Stimulated activated CD8-positive, alpha-beta memory T cell treated with anti-CD3 and anti-CD28 coated beads, Interleukin-4, amount 100 ng/mL, for 48 hours (primary cell): ENCODE data around the gene PCP4L1.
"Not testable (repeated sequence)": the region's sequence is repeated elsewhere in the genome, so short reads cannot be mapped to it uniquely, and the experiment has no call there.

ENCODE experiments used
- DNase-seq: peaks from one replicate; pipeline ENCODE4 v3.0.0-alpha.2; 2020

The PCP4L1 gene

GRCh38 chr1:161258439-161259344, at the start of gene PCP4L1:
TSS of gene PCP4L1 (plus strand) at chr1:161258745. CDS start at chr1:161258975, 230 bp downstream.
- peak; percentile 65 for DNase-seq

GRCh38 chr1:161209790-161210409, 48.6 kb upstream of the PCP4L1 start:
- peak; percentile 81 for DNase-seq

- DNase-seq: no peak
Observed at GRCh38 chr1:161214369-161214768, 44.2 kb upstream of the PCP4L1 start.

GRCh38 chr1:161215076-161215475, 43.5 kb upstream of the PCP4L1 start, which contains the start of gene FCER1G:
TSS of gene FCER1G (plus strand) at chr1:161215295. CDS start at chr1:161215322, 27 bp downstream.
- DNase-seq: no peak

- DNase-seq: no peak
Observed at GRCh38 chr1:161216945-161217712, 41.4 kb upstream of the PCP4L1 start.

- no peak for DNase-seq
Observed at GRCh38 chr1:161217831-161218230, 40.7 kb upstream of the PCP4L1 start.

- DNase-seq: no peak
Observed at GRCh38 chr1:161218301-161219077, 40.1 kb upstream of the PCP4L1 start.

GRCh38 chr1:161219078-161219892, 39.3 kb upstream of the PCP4L1 start:
- DNase-seq: no peak

GRCh38 chr1:161220002-161220401, 38.5 kb upstream of the PCP4L1 start:
- no peak for DNase-seq

GRCh38 chr1:161222175-161223019, 36.1 kb upstream of the PCP4L1 start:
- no peak for DNase-seq

- DNase-seq: no peak
Observed at GRCh38 chr1:161223805-161224694, 34.5 kb upstream of the PCP4L1 start.

GRCh38 chr1:161224695-161225087, 33.9 kb upstream of the PCP4L1 start:
- not testable (repeated sequence) for DNase-seq

- DNase-seq: no peak
Observed at GRCh38 chr1:161225178-161225533, 33.4 kb upstream of the PCP4L1 start.

- peak; percentile 89 for DNase-seq
Observed at GRCh38 chr1:161225534-161226319, 32.8 kb upstream of the PCP4L1 start, which contains the start of gene TOMM40L. TSS of gene TOMM40L (plus strand) at chr1:161226060. CDS start at chr1:161226490, 430 bp downstream.

GRCh38 chr1:161226320-161226711, 32.2 kb upstream of the PCP4L1 start:
- DNase-seq: peak; percentile 39

GRCh38 chr1:161226759-161227158, 31.8 kb upstream of the PCP4L1 start:
- no peak for DNase-seq

GRCh38 chr1:161227196-161227871, 31.2 kb upstream of the PCP4L1 start:
- DNase-seq: peak; percentile 96

GRCh38 chr1:161228032-161228431, 30.5 kb upstream of the PCP4L1 start:
- no peak for DNase-seq
